ENCODE results near the gene CCNY. TPM values are rescaled to one million over a fixed set of nuclear protein-coding genes. Genes with fewer than 3 reads are reported as not detected.

The CCNY gene
- total RNA-seq, 4 donors from 2014 or later: 39.2 to 47.8 (median 40.9) TPM

GRCh38 chr10:35335133-35336083 lies 901 bp upstream of the CCNY start:
- no peak for TF ChIP-seq CTCF (IDR thresholded peaks at IDR 0.05; ENCODE audit: low read depth)

GRCh38 chr10:35336921-35337823 lies 863 bp downstream of the CCNY start:
- TF ChIP-seq CTCF (IDR thresholded peaks at IDR 0.05; ENCODE audit: low read depth): no peak

- no peak for TF ChIP-seq CTCF (IDR thresholded peaks at IDR 0.05; ENCODE audit: low read depth)
These were observed 3.6 kb downstream of the CCNY start for GRCh38 chr10:35339942-35340341.

GRCh38 chr10:35340975-35341374 lies 4.7 kb downstream of the CCNY start:
- TF ChIP-seq CTCF (IDR thresholded peaks at IDR 0.05; ENCODE audit: low read depth): no peak

- no peak for TF ChIP-seq CTCF (IDR thresholded peaks at IDR 0.05; ENCODE audit: low read depth)
These were observed 5.2 kb downstream of the CCNY start for GRCh38 chr10:35341521-35341920.

- no peak for TF ChIP-seq CTCF (IDR thresholded peaks at IDR 0.05; ENCODE audit: low read depth)
These were observed 6.0 kb downstream of the CCNY start for GRCh38 chr10:35342183-35342753.
